HCT116 (cell line): ENCODE results near the gene TUBB1. TPM values are rescaled to one million over a fixed set of nuclear protein-coding genes. Genes with fewer than 3 reads are reported as not detected.

ENCODE experiments used
- ATAC-seq: fragments of 200-7000 bp; cut with Tn5 transposase; 2 replicates; pipeline ENCODE4 v1.9.1; 2020; ENCODE audit warnings: mild to moderate bottlenecking, moderate library complexity
- BruUV-seq: library from RNA; stranded (reverse); fragments of 400-500 nt; replicated peaks from 2 replicates; lab custom pipeline; 2021; lab: Mats Ljungman, UMichigan
- CTCF ChIA-PET: fragments of 300-600 bp; sonication (Branson Sonifier 250); formaldehyde crosslinking; loops from one replicate; lab custom pipeline; 2021; ENCODE audit warnings: antibody characterized with exemption; lab: Charles Lee
- POLR2A ChIA-PET: fragments of 300-600, 350-600 bp; sonication (Branson Sonifier 250); formaldehyde crosslinking; loops from one replicate; lab custom pipeline; 2021; ENCODE audit warnings: antibody characterized with exemption; lab: Charles Lee
- RAD21 ChIA-PET, 2 experiments: fragments of 300-600 bp; sonication (Branson Sonifier 250); formaldehyde crosslinking; loops; one replicate each; lab custom pipeline; 2023; ENCODE audit warnings: low total read pairs in 2 of 2; ENCODE audit not compliant: uncharacterized antibody in 2 of 2, unreplicated experiment in 2 of 2, low non-redundant PET in 1 of 2; lab: Charles Lee
- DNase-seq: peaks from one replicate; pipeline ENCODE4 v3.0.0-alpha.2; 2010; ENCODE audit warnings: low read depth, low spot score
- H2AFZ ChIP-seq: fragments of 200-600 bp; shearing (Covaris generic), sonication (generic); 2 replicates; pipeline ENCODE4 v1.6.1; 2017; ENCODE audit warnings: low read depth, mixed run types, mixed read lengths, antibody characterized with exemption, low read length; ENCODE audit not compliant: poor library complexity, severe bottlenecking
- H3K27ac ChIP-seq: 2 replicates; pipeline ENCODE4 v1.5.1; 2012; ENCODE audit warnings: low read depth, low read length
- H3K27me3 ChIP-seq: fragments of 200-600 bp; sonication (generic); 2 replicates; pipeline ENCODE4 v1.6.1; 2016; ENCODE audit warnings: mixed run types, low read length, mixed read lengths; ENCODE audit not compliant: insufficient read depth
- H3K36me3 ChIP-seq, 2 experiments: fragments of 200-500 bp in 1 of 2; fragments of 200-600 bp in 1 of 2; sonication (Bioruptor generic) in 1 of 2; sonication (generic) in 1 of 2; 2 replicates each; pipeline versions ENCODE4 v1.5.1 to v1.6.1; 2014 to 2016; ENCODE audit warnings: low read length in 2 of 2, inconsistent platforms in 1 of 2, mixed read lengths in 1 of 2, mixed run types in 1 of 2; ENCODE audit not compliant: insufficient read depth in 2 of 2, control insufficient read depth in 1 of 2
- H3K4me1 ChIP-seq, 2 experiments: fragments of 200-600 bp in 1 of 2; sonication (generic) in 1 of 2; 2 replicates each; pipeline versions ENCODE4 v1.5.1 to v1.6.1; 2012 to 2017; ENCODE audit warnings: low read length in 2 of 2, inconsistent platforms in 1 of 2, mild to moderate bottlenecking in 1 of 2, mixed read lengths in 1 of 2, mixed run types in 1 of 2, moderate library complexity in 1 of 2; ENCODE audit not compliant: insufficient read depth in 2 of 2, control insufficient read depth in 1 of 2
- H3K4me2 ChIP-seq: fragments of 200-600 bp; sonication (generic); 2 replicates; pipeline ENCODE4 v1.6.1; 2017; ENCODE audit warnings: mixed run types, low read length, mixed read lengths
- H3K4me3 ChIP-seq, 2 experiments: fragments of 200-600 bp in 1 of 2; sonication (generic) in 1 of 2; replicated peaks in 1 of 2; 2 replicates each; pipeline ENCODE4 v1.5.1; 2011 to 2016; ENCODE audit warnings: low read length in 2 of 2, control low read depth in 1 of 2, low read depth in 1 of 2, mild to moderate bottlenecking in 1 of 2, mixed read lengths in 1 of 2, mixed run types in 1 of 2
- H3K79me2 ChIP-seq: fragments of 200-600 bp; sonication (generic); 2 replicates; pipeline ENCODE4 v1.6.1; 2017; ENCODE audit warnings: mild to moderate bottlenecking, mixed run types, low read length, moderate library complexity, mixed read lengths; ENCODE audit not compliant: insufficient read depth
- H3K9ac ChIP-seq: fragments of 200-600 bp; sonication (generic); 2 replicates; pipeline ENCODE4 v1.6.1; 2016; ENCODE audit warnings: low read length, mixed read lengths
- H3K9me2 ChIP-seq: fragments of 200-600 bp; sonication (generic), shearing (Covaris generic); 2 replicates; pipeline ENCODE4 v1.6.1; 2017; ENCODE audit warnings: mixed run types, mild to moderate bottlenecking, moderate library complexity; ENCODE audit not compliant: insufficient read depth
- H3K9me3 ChIP-seq, 2 experiments: fragments of 200-500 bp in 1 of 2; fragments of 200-600 bp in 1 of 2; sonication (Bioruptor generic) in 1 of 2; sonication (generic) in 1 of 2; 2 replicates each; pipeline ENCODE4 v1.6.1; 2014 to 2017; ENCODE audit warnings: low read length in 2 of 2, mixed read lengths in 2 of 2, inconsistent platforms in 1 of 2, low read depth in 1 of 2, mild to moderate bottlenecking in 1 of 2, mixed run types in 1 of 2, moderate library complexity in 1 of 2; ENCODE audit not compliant: control insufficient read depth in 1 of 2, insufficient read depth in 1 of 2
- H4K20me1 ChIP-seq: fragments of 200-600 bp; sonication (generic), shearing (Covaris generic); 2 replicates; pipeline ENCODE4 v1.6.1; 2017; ENCODE audit warnings: mixed run types, mild to moderate bottlenecking, moderate library complexity; ENCODE audit not compliant: insufficient read depth
- CBX3 ChIP-seq: IDR thresholded peaks from 2 replicates; pipeline ENCODE4 v1.6.1; 2012; ENCODE audit warnings: low read depth
- CEBPB ChIP-seq: IDR thresholded peaks from 2 replicates; pipeline ENCODE4 v1.6.1; 2012; ENCODE audit warnings: low read depth
- EGR1 ChIP-seq: IDR thresholded peaks from 2 replicates; pipeline ENCODE4 v1.6.1; 2012; ENCODE audit warnings: low read depth
- JUND ChIP-seq: IDR thresholded peaks from 2 replicates; pipeline ENCODE4 v1.6.1; 2012
- POLR2A ChIP-seq: IDR thresholded peaks from 2 replicates; pipeline ENCODE4 v1.7.0; 2011; ENCODE audit warnings: borderline replicate concordance; ENCODE audit not compliant: insufficient read depth, insufficient read length; ENCODE audit errors: extremely low read depth
- POLR2AphosphoS5 ChIP-seq: IDR thresholded peaks from 2 replicates; pipeline ENCODE4 v1.6.1; 2011; ENCODE audit warnings: mild to moderate bottlenecking, low read depth, low read length, moderate library complexity
- RAD21 ChIP-seq: IDR thresholded peaks from 2 replicates; pipeline ENCODE4 v1.6.1; 2012; ENCODE audit warnings: low read depth, mild to moderate bottlenecking
- SIN3A ChIP-seq: IDR thresholded peaks from 2 replicates; pipeline ENCODE4 v1.6.1; 2012; ENCODE audit warnings: low read depth
- SP1 ChIP-seq: IDR thresholded peaks from 2 replicates; pipeline ENCODE4 v1.6.1; 2012; ENCODE audit warnings: low read depth
- SRF ChIP-seq: IDR thresholded peaks from 2 replicates; pipeline ENCODE4 v1.6.1; 2012; ENCODE audit warnings: low read depth
- TCF7L2 ChIP-seq: IDR thresholded peaks from 2 replicates; pipeline ENCODE4 v1.7.0; 2011; ENCODE audit warnings: borderline replicate concordance, inconsistent platforms; ENCODE audit not compliant: insufficient read depth, insufficient read length; ENCODE audit errors: extremely low read depth
- YY1 ChIP-seq: IDR thresholded peaks from 2 replicates; pipeline ENCODE4 v1.6.1; 2011; ENCODE audit warnings: low read length, low read depth, moderate library complexity, mild to moderate bottlenecking; ENCODE audit not compliant: insufficient replicate concordance; ENCODE audit errors: extremely low read depth
- ZFX ChIP-seq: fragments of 450-650 bp; IDR thresholded peaks from 2 replicates; pipeline ENCODE4 v1.6.1; 2017
- ZNF274 ChIP-seq: fragments of 200-500 bp; sonication (Bioruptor generic); IDR thresholded peaks from 2 replicates; pipeline ENCODE4 v1.6.1; 2014; ENCODE audit warnings: mild to moderate bottlenecking, low read depth, low read length, inconsistent platforms
- intact Hi-C: fragments of 100-400 bp; cut with micrococcal nuclease; formaldehyde crosslinking; loops from 2 replicates; pipeline ENCODE4 v1.10.0; 2022
- total RNA-seq: library from RNA; stranded (reverse); gene quantifications from one replicate; pipeline ENCODE4 v1.2.1, GENCODE V29; 2021; ENCODE audit not compliant: unreplicated experiment
- TF ChIP-seq, protein P1 (sequence below), 3 experiments: fragments of 200-600 bp in 1 of 3; sonication (generic) in 1 of 3; IDR thresholded peaks in 2 of 3; conservative IDR thresholded peaks in 1 of 3; 2 replicates each; pipeline ENCODE4 v1.5.1; 2012 to 2017; ENCODE audit warnings: low read depth in 2 of 3, low read length in 2 of 3, antibody characterized with exemption in 1 of 3, borderline replicate concordance in 1 of 3, control low read depth in 1 of 3, mild to moderate bottlenecking in 1 of 3, mixed read lengths in 1 of 3, mixed run types in 1 of 3, moderate library complexity in 1 of 3; ENCODE audit not compliant: insufficient read depth in 1 of 3
- TF ChIP-seq, protein P2 (sequence below): IDR thresholded peaks from 2 replicates; pipeline ENCODE4 v1.6.1; 2012
- TF ChIP-seq, protein P3 (sequence below): IDR thresholded peaks from 2 replicates; pipeline ENCODE4 v1.6.1; 2011; ENCODE audit warnings: mild to moderate bottlenecking, low read length, moderate library complexity; ENCODE audit not compliant: insufficient replicate concordance; ENCODE audit errors: extremely low read depth

Gene TUBB1
- total RNA-seq, 1 experiment from 2014 or later: not detected

DNA sequence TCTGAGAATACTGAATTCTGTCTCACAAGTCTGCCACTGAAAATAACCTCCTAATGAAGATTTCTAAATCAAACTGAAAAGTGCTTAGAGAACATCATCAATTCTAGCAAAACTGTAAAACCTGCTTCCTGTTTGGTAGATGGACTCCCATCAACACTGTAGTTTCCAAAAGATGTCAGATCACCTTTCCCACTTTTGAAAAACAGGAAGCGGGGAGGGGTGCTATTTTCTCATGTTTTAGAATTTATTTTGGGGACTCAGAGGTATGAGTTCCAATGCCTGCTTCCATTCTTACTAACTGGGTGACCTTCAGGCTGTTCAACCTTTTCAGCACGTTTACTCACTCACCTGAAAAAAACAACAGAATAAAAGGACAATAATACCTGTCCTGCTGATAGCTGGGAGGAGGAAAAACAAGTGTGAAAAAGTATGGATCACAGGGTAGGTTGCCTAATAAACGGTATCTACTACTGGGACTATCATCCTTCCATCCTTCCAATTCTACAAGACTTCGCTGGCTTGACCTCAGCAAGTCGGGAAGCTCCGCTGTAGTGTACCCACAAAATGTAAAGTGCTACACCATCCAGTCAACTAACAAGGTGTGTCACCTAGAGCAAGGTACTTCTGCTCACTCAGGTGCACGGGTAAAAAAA, 11.8 kb downstream of the TUBB1 start:
- H3K9me2 ChIP-seq: no peaks in the 10 kb centered on the region
- ATAC-seq: no peak
- ChIA-PET CTCF (interaction anchor here (1.3 kb wide), 1 partner anchor 12 kb away, joined by 3 read pairs; no protein-coding TSS in a partner anchor), RAD21 (no interaction called here), POLR2A (interaction anchor here (1.9 kb wide), 1 partner anchor 11 kb away, joined by 13 read pairs; the partner anchor contains the start of gene PRELID3B)
- TSS peak; percentile 33 for BruUV-seq
- no peaks in the 10 kb centered on the region for H3K9me3 ChIP-seq
- DNase-seq: no peak
- no peaks in the 10 kb centered on the region for H3K27me3 ChIP-seq
- peaks cover 70% of the 10 kb centered on the region for H3K79me2 ChIP-seq
- peak overlapping the region; percentile 81 for H3K4me2 ChIP-seq
- peaks cover 10 to 25% of the 10 kb centered on the region in 2 experiments for H3K4me1 ChIP-seq
- H3K36me3 ChIP-seq: peaks cover 39 to 45% of the 10 kb centered on the region in 2 experiments
- peaks cover 24% of the 10 kb centered on the region; the same call in 1 of the 2 replicates for H4K20me1 ChIP-seq
- H2AFZ ChIP-seq: no peak overlapping the region
- TF ChIP-seq POLR2AphosphoS5 (no peak), CEBPB (no peak), JUND (no peak), SRF (no peak), POLR2A (no peak), ZFX (no peak), CBX3 (no peak), TCF7L2 (no peak), RAD21 (no peak), SP1 (no peak), YY1 (no peak), EGR1 (no peak), ZNF274 (no peak), SIN3A (no peak)
- TF ChIP-seq, protein P1, sequence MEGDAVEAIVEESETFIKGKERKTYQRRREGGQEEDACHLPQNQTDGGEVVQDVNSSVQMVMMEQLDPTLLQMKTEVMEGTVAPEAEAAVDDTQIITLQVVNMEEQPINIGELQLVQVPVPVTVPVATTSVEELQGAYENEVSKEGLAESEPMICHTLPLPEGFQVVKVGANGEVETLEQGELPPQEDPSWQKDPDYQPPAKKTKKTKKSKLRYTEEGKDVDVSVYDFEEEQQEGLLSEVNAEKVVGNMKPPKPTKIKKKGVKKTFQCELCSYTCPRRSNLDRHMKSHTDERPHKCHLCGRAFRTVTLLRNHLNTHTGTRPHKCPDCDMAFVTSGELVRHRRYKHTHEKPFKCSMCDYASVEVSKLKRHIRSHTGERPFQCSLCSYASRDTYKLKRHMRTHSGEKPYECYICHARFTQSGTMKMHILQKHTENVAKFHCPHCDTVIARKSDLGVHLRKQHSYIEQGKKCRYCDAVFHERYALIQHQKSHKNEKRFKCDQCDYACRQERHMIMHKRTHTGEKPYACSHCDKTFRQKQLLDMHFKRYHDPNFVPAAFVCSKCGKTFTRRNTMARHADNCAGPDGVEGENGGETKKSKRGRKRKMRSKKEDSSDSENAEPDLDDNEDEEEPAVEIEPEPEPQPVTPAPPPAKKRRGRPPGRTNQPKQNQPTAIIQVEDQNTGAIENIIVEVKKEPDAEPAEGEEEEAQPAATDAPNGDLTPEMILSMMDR (IDR thresholded peaks at IDR 0.05 in 2 of 3, conservative IDR thresholded peaks at IDR 0.05 in 1 of 3; ENCODE audit: borderline replicate concordance in 1 of 3, insufficient read depth in 1 of 3, low read depth in 2 of 3, low read length in 2 of 3): no peak
- TF ChIP-seq, protein P2, sequence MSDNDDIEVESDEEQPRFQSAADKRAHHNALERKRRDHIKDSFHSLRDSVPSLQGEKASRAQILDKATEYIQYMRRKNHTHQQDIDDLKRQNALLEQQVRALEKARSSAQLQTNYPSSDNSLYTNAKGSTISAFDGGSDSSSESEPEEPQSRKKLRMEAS: no peak
- TF ChIP-seq, protein P3, sequence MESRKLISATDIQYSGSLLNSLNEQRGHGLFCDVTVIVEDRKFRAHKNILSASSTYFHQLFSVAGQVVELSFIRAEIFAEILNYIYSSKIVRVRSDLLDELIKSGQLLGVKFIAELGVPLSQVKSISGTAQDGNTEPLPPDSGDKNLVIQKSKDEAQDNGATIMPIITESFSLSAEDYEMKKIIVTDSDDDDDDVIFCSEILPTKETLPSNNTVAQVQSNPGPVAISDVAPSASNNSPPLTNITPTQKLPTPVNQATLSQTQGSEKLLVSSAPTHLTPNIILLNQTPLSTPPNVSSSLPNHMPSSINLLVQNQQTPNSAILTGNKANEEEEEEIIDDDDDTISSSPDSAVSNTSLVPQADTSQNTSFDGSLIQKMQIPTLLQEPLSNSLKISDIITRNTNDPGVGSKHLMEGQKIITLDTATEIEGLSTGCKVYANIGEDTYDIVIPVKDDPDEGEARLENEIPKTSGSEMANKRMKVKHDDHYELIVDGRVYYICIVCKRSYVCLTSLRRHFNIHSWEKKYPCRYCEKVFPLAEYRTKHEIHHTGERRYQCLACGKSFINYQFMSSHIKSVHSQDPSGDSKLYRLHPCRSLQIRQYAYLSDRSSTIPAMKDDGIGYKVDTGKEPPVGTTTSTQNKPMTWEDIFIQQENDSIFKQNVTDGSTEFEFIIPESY: no peak
- TF ChIP-seq, all 23 proteins: peak for 0
- H3K9ac ChIP-seq: peak overlapping the region; percentile 86
- H3K4me3 ChIP-seq: peak overlapping the region; percentile 86
- intact Hi-C loops: loop anchor here (5.0 to 10.0 kb wide), 2 partner anchors 49 to 136 kb away; partner anchors contain the start of gene NELFCD
- H3K27ac ChIP-seq: peak overlapping the region; percentile 78; the same call in 1 of the 2 replicates
